HepG2 (cell line): ENCODE measurements around the gene VEZT. TPM values are rescaled to one million over a fixed set of nuclear protein-coding genes. Genes with fewer than 3 reads are reported as not detected.

Experiments used
- DRAP1 ChIP-seq: IDR thresholded peaks from 2 replicates; pipeline ENCODE4 v1.6.1; 2016; ENCODE audit warnings: missing genetic modification reagents, missing compliant biosample characterization
- MNT ChIP-seq: fragments of 450-650 bp; IDR thresholded peaks from 2 replicates; pipeline ENCODE4 v1.6.1; 2016
- NFYC ChIP-seq: IDR thresholded peaks from 2 replicates; pipeline ENCODE4 v1.6.1; 2016; ENCODE audit warnings: missing genetic modification reagents, missing compliant biosample characterization
- NR0B2 ChIP-seq: sonication (generic); formaldehyde crosslinking; IDR thresholded peaks from 2 replicates; pipeline ENCODE4 v1.4.0; 2020; ENCODE audit warnings: mild to moderate bottlenecking, missing genetic modification reagents
- SAP130 ChIP-seq: IDR thresholded peaks from 2 replicates; pipeline ENCODE4 v1.6.1; 2016; ENCODE audit warnings: low read depth
- ZNF263 ChIP-seq: sonication (generic); formaldehyde crosslinking; IDR thresholded peaks from 2 replicates; pipeline ENCODE4 v1.4.0; 2020; ENCODE audit warnings: missing genetic modification reagents
- ZNF407 ChIP-seq: sonication (generic); formaldehyde crosslinking; IDR thresholded peaks from one replicate; pipeline ENCODE4 v1.5.1; 2020; ENCODE audit warnings: mild to moderate bottlenecking, missing genetic modification reagents; ENCODE audit errors: not compliant biosample characterization
- ZNF749 ChIP-seq: sonication (generic); formaldehyde crosslinking; IDR thresholded peaks from 2 replicates; pipeline ENCODE4 v1.8.0; 2022; ENCODE audit warnings: mild to moderate bottlenecking, missing genetic modification reagents, moderate library complexity, borderline replicate concordance
- ZSCAN22 ChIP-seq: sonication (generic); formaldehyde crosslinking; IDR thresholded peaks from 2 replicates; pipeline ENCODE4 v1.4.0; 2020; ENCODE audit warnings: mild to moderate bottlenecking, missing genetic modification reagents
- polyA plus RNA-seq, 8 experiments: library from polyadenylated mRNA; depleted of rRNA in 3 of 8; stranded (reverse) in 7 of 8; unstranded in 1 of 8; fragments of >200 nt; fragmentation: Illumina TruSeq in 4 of 8; extraction: Trizol in 4 of 8; gene quantifications; 2 replicates each; pipeline versions ENCODE4 v1.2.1 to v1.2.3, GENCODE V29; 2011 to 2016; ENCODE audit warnings: low read depth in 4 of 8, missing spikeins in 1 of 8, mixed read lengths in 1 of 8; ENCODE audit not compliant: insufficient read depth in 1 of 8
- total RNA-seq, 5 experiments: library from RNA; depleted of rRNA; stranded (reverse); fragments of >200 nt; fragmentation: Illumina TruSeq; extraction: Trizol; gene quantifications; 2 replicates each; pipeline ENCODE4 v1.2.3, GENCODE V29; 2016; ENCODE audit warnings: low read depth in 1 of 5
- TF ChIP-seq, protein P1 (sequence below), 2 experiments: sonication (generic) in 1 of 2; formaldehyde crosslinking in 1 of 2; IDR thresholded peaks; 2 replicates each; pipeline versions ENCODE4 v1.4.0 to v1.6.1; 2018 to 2020; ENCODE audit warnings: missing genetic modification reagents in 2 of 2, borderline replicate concordance in 1 of 2, low read depth in 1 of 2, mild to moderate bottlenecking in 1 of 2, missing biosample characterization in 1 of 2
- TF ChIP-seq, protein P2 (sequence below), 2 experiments: sonication (generic) in 1 of 2; formaldehyde crosslinking in 1 of 2; IDR thresholded peaks; 2 replicates each; pipeline versions ENCODE4 v1.4.0 to v1.6.1; 2016 to 2020; ENCODE audit warnings: borderline replicate concordance in 1 of 2, low read depth in 1 of 2, mild to moderate bottlenecking in 1 of 2, missing genetic modification reagents in 1 of 2

The VEZT gene
- total and polyA plus RNA-seq, 2 of the 13 experiments (the other 11 are each of a cell fraction or from before 2014, with no cell fraction given) = 35.5 to 51.6 TPM

GRCh38 chr12:95169368-95169767 lies 48.2 kb upstream of the VEZT start (continued):
- TF ChIP-seq, protein P1, sequence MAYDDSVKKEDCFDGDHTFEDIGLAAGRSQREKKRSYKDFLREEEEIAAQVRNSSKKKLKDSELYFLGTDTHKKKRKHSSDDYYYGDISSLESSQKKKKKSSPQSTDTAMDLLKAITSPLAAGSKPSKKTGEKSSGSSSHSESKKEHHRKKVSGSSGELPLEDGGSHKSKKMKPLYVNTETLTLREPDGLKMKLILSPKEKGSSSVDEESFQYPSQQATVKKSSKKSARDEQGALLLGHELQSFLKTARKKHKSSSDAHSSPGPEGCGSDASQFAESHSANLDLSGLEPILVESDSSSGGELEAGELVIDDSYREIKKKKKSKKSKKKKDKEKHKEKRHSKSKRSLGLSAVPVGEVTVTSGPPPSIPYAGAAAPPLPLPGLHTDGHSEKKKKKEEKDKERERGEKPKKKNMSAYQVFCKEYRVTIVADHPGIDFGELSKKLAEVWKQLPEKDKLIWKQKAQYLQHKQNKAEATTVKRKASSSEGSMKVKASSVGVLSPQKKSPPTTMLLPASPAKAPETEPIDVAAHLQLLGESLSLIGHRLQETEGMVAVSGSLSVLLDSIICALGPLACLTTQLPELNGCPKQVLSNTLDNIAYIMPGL (CRISPR knock-in tag; IDR thresholded peaks at IDR 0.05; ENCODE audit: borderline replicate concordance in 1 of 2, low read depth in 1 of 2) = no peak
- TF ChIP-seq ZNF263 (CRISPR knock-in tag) = no peak
- TF ChIP-seq DRAP1 (CRISPR knock-in tag) = peak; percentile 19; the same call in 1 of the 2 replicates
- TF ChIP-seq SAP130 = peak; percentile 46; the same call in 1 of the 2 replicates
- no peak for TF ChIP-seq MNT
- no peak for TF ChIP-seq ZNF749
- no peak for TF ChIP-seq NFYC
- TF ChIP-seq ZNF407 (CRISPR knock-in tag) = no peak
- TF ChIP-seq, protein P2, sequence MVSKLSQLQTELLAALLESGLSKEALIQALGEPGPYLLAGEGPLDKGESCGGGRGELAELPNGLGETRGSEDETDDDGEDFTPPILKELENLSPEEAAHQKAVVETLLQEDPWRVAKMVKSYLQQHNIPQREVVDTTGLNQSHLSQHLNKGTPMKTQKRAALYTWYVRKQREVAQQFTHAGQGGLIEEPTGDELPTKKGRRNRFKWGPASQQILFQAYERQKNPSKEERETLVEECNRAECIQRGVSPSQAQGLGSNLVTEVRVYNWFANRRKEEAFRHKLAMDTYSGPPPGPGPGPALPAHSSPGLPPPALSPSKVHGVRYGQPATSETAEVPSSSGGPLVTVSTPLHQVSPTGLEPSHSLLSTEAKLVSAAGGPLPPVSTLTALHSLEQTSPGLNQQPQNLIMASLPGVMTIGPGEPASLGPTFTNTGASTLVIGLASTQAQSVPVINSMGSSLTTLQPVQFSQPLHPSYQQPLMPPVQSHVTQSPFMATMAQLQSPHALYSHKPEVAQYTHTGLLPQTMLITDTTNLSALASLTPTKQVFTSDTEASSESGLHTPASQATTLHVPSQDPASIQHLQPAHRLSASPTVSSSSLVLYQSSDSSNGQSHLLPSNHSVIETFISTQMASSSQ (IDR thresholded peaks at IDR 0.05; ENCODE audit: low read depth) = peak; percentile 83
- TF ChIP-seq, protein P2 (CRISPR knock-in tag; IDR thresholded peaks at IDR 0.05; ENCODE audit: borderline replicate concordance) = peak; percentile 81; the same call in 1 of the 2 replicates
- no peak for TF ChIP-seq NR0B2 (CRISPR knock-in tag)
- no peak for TF ChIP-seq ZSCAN22 (CRISPR knock-in tag)
